ENCODE measurements around the gene RPL15. TPM values are rescaled to one million over a fixed set of nuclear protein-coding genes. Genes with fewer than 3 reads are reported as not detected.

RPL15 gene
- total RNA-seq, 4 donors from 2014 or later, result 1,759 to 2,538 (median 2,309) TPM

DNA sequence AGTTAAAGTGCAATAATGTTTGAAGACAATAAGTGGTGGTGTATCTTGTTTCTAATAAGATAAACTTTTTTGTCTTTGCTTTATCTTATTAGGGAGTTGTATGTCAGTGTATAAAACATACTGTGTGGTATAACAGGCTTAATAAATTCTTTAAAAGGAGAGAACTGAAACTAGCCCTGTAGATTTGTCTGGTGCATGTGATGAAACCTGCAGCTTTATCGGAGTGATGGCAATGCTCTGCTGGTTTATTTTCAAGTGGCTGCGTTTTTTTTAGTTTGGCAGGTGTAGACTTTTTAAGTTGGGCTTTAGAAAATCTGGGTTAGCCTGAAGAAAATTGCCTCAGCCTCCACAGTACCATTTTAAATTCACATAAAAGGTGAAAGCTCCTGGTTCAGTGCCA, 2.7 kb downstream of the RPL15 start:
- Histone ChIP-seq H3K4me1 (peaks cover 26 to 47% (median 41%) of the 10 kb centered on the region in 4 donors), H3K9me3 (no peaks in the 10 kb centered on the region), H3K27ac (replicated peaks in 1 of 4) (peak overlapping the region in 1 of 4 donors; percentile 3), H3K27me3 (no peaks in the 10 kb centered on the region), H3K4me3 (no peak overlapping the region), H3K36me3 (peaks cover 0 to 47% (median 38%) of the 10 kb centered on the region in 4 donors)
- no peak for DNase-seq (ENCODE audit: extremely low spot score)
- no peak for TF ChIP-seq POLR2A (IDR thresholded peaks at IDR 0.05; ENCODE audit: low read depth)
- no peak for TF ChIP-seq POLR2AphosphoS5 (IDR thresholded peaks at IDR 0.05)
- no peak for TF ChIP-seq CTCF (IDR thresholded peaks at IDR 0.05)
- TF ChIP-seq EP300 (IDR thresholded peaks at IDR 0.05), result no peak
- 65% methylated on average over 2 of the region's 2 CpGs for WGBS
- intact Hi-C loops (cut with DNase I), result no loop called here

GRCh38 chr3:23920151-23920655, 3.3 kb downstream of the RPL15 start:
- Histone ChIP-seq H3K9me3 (no peaks in the 10 kb centered on the region), H3K4me1 (peaks cover 24 to 41% (median 36%) of the 10 kb centered on the region in 4 donors), H3K36me3 (peaks cover 0 to 47% (median 38%) of the 10 kb centered on the region in 4 donors), H3K27ac (replicated peaks in 1 of 4) (peak overlapping the region in 2 of 4 donors; percentile 3 to 14), H3K27me3 (no peaks in the 10 kb centered on the region), H3K4me3 (no peak overlapping the region)
- 73% methylated on average over 5 of the region's 5 CpGs for WGBS
- TF ChIP-seq POLR2A (IDR thresholded peaks at IDR 0.05; ENCODE audit: low read depth), result no peak
- TF ChIP-seq POLR2AphosphoS5 (IDR thresholded peaks at IDR 0.05), result no peak
- TF ChIP-seq CTCF (IDR thresholded peaks at IDR 0.05), result no peak
- DNase-seq (ENCODE audit: extremely low spot score), result no peak
- intact Hi-C loops (cut with DNase I), result no loop called here

GRCh38 chr3:23921052-23921511, 4.2 kb downstream of the RPL15 start:
- no peaks in the 10 kb centered on the region for H3K9me3 ChIP-seq
- WGBS, result 84% methylated on average over 3 of the region's 3 CpGs
- no peaks in the 10 kb centered on the region for H3K27me3 ChIP-seq
- no peak for DNase-seq (ENCODE audit: extremely low spot score)
- H3K36me3 ChIP-seq, result peaks cover 0 to 47% (median 38%) of the 10 kb centered on the region in 4 donors
- intact Hi-C loops (cut with DNase I), result no loop called here
- no peak overlapping the region for H3K27ac ChIP-seq (replicated peaks in 1 of 4)
- TF ChIP-seq POLR2A (IDR thresholded peaks at IDR 0.05; ENCODE audit: low read depth) (no peak), CTCF (IDR thresholded peaks at IDR 0.05) (no peak), POLR2AphosphoS5 (IDR thresholded peaks at IDR 0.05) (no peak), EP300 (IDR thresholded peaks at IDR 0.05) (no peak)
- H3K4me1 ChIP-seq, result peaks cover 17 to 32% (median 27%) of the 10 kb centered on the region in 4 donors
- H3K4me3 ChIP-seq, result no peak overlapping the region

GRCh38 chr3:23923786-23924185, 6.9 kb downstream of the RPL15 start:
- intact Hi-C loops (cut with DNase I), result no loop called here
- no peak overlapping the region for H3K4me3 ChIP-seq

More at GRCh38 chr3:23923786-23924185, 6.9 kb downstream of the RPL15 start:
- H3K36me3 ChIP-seq, result peaks cover 0 to 40% (median 31%) of the 10 kb centered on the region in 4 donors
- no peak overlapping the region for H3K27ac ChIP-seq (replicated peaks in 1 of 4)
- DNase-seq (ENCODE audit: extremely low spot score), result no peak
- H3K27me3 ChIP-seq, result no peaks in the 10 kb centered on the region
- TF ChIP-seq CTCF (IDR thresholded peaks at IDR 0.05) (no peak), POLR2A (IDR thresholded peaks at IDR 0.05; ENCODE audit: low read depth) (no peak), POLR2AphosphoS5 (IDR thresholded peaks at IDR 0.05) (no peak), EP300 (IDR thresholded peaks at IDR 0.05) (no peak)
- peaks cover 9 to 17% (median 16%) of the 10 kb centered on the region in 4 donors for H3K4me1 ChIP-seq
- H3K9me3 ChIP-seq, result no peaks in the 10 kb centered on the region
- 74% methylated on average over 2 of the region's 2 CpGs for WGBS

Data from esophagus muscularis mucosa (tissue), 4 donors.